Uterus (tissue), 4 donors: ENCODE data around the gene FBN2. TPM values are rescaled to one million over a fixed set of nuclear protein-coding genes. Genes with fewer than 3 reads are reported as not detected.
"Not testable (repeated sequence)": the region's sequence is repeated elsewhere in the genome, so short reads cannot be mapped to it uniquely, and the experiment has no call there.

Source experiments
- DNase-seq, 2 donors: peaks; one replicate each; pipeline ENCODE4 v3.0.0-alpha.2; 2019 to 2020
- H3K27ac ChIP-seq, 2 donors: fragments of 200-600 bp; sonication (generic); 1 replicate in 1 of 2; 2 replicates in 1 of 2; pipeline ENCODE4 v1.5.1; 2016 to 2018
- H3K27me3 ChIP-seq, 2 donors: fragments of 200-600 bp; sonication (generic); one replicate each; pipeline ENCODE4 v1.5.1; 2018 to 2019; ENCODE audit warnings: control low read depth in 1 of 2
- H3K36me3 ChIP-seq, 2 donors: fragments of 200-600 bp; sonication (generic); one replicate each; pipeline ENCODE4 v1.5.1; 2019; ENCODE audit warnings: control low read depth in 1 of 2
- H3K4me1 ChIP-seq, 2 donors: fragments of 200-600 bp; sonication (generic); one replicate each; pipeline ENCODE4 v1.5.1; 2018 to 2019; ENCODE audit warnings: control low read depth in 1 of 2
- H3K4me3 ChIP-seq, 2 donors: fragments of 200-600 bp; sonication (generic); 1 replicate in 1 of 2; 2 replicates in 1 of 2; pipeline ENCODE4 v1.5.1; 2018 to 2019; ENCODE audit warnings: mild to moderate bottlenecking in 1 of 2
- H3K9me3 ChIP-seq, 2 donors: fragments of 200-600 bp; sonication (generic); one replicate each; pipeline ENCODE4 v1.5.1; 2019; ENCODE audit warnings: control low read depth in 1 of 2
- POLR2A ChIP-seq, 2 donors: fragments of 450-650 bp; IDR thresholded peaks; one replicate each; pipeline ENCODE4 v1.6.1; 2016; ENCODE audit warnings: antibody characterized with exemption in 2 of 2, mild to moderate bottlenecking in 1 of 2, moderate library complexity in 1 of 2
- intact Hi-C: fragments of 100-400 bp; cut with DNase I; formaldehyde crosslinking; loops from one replicate; pipeline ENCODE4 v1.15.1; 2023; ENCODE audit warnings: low total_unique reads
- total RNA-seq, 4 donors: library from RNA; depleted of rRNA in 3 of 4; stranded (reverse); fragments of >200 nt in 3 of 4; gene quantifications; one replicate each; pipeline versions ENCODE4 v1.1.0 to v1.2.4, GENCODE V29; 2014 to 2023
- TF ChIP-seq, protein P1 (sequence below), 4 experiments: fragments of 200-600 bp in 2 of 4; fragments of 450-650 bp in 2 of 4; sonication (generic) in 2 of 4; IDR thresholded peaks; one replicate each; pipeline ENCODE4 v1.5.1; 2016 to 2019; ENCODE audit warnings: antibody characterized with exemption in 4 of 4, mild to moderate bottlenecking in 2 of 4, moderate library complexity in 1 of 4
- donor health status: DM: yes; HTN: yes; CAD: no.

FBN2 gene
- total RNA-seq, 4 donors from 2014 or later = 1.0 to 389 (median 2.8) TPM

DNA sequence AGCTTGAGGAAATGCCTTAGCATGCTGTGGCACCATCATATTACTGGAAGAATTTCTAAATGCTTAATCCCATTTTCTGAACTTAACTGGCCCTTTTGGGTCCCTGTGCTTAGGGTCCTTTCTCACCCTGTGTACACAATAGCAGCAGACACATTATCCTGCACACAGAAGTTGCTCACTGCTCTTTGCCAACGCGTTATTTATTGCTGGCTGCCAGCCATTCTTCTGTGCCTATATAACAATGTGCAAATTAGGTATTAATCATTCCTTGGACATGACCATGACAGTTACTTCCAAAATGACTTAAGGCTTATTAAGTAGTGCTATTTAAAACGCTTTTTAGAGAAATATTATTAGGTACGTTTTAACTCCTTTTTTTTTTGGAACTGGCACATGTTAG is 134.7 kb downstream of the FBN2 start:
- Histone ChIP-seq H3K36me3 (no peaks in the 10 kb centered on the region), H3K27ac (no peak overlapping the region), H3K27me3 (no peaks in the 10 kb centered on the region), H3K4me3 (no peak overlapping the region), H3K4me1 (no peaks in the 10 kb centered on the region), H3K9me3 (no peaks in the 10 kb centered on the region)
- DNase-seq = no peak
- TF ChIP-seq, protein P1, sequence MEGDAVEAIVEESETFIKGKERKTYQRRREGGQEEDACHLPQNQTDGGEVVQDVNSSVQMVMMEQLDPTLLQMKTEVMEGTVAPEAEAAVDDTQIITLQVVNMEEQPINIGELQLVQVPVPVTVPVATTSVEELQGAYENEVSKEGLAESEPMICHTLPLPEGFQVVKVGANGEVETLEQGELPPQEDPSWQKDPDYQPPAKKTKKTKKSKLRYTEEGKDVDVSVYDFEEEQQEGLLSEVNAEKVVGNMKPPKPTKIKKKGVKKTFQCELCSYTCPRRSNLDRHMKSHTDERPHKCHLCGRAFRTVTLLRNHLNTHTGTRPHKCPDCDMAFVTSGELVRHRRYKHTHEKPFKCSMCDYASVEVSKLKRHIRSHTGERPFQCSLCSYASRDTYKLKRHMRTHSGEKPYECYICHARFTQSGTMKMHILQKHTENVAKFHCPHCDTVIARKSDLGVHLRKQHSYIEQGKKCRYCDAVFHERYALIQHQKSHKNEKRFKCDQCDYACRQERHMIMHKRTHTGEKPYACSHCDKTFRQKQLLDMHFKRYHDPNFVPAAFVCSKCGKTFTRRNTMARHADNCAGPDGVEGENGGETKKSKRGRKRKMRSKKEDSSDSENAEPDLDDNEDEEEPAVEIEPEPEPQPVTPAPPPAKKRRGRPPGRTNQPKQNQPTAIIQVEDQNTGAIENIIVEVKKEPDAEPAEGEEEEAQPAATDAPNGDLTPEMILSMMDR (IDR thresholded peaks at IDR 0.05) = no peak
- TF ChIP-seq POLR2A (IDR thresholded peaks at IDR 0.05) = no peak
- intact Hi-C loops = no loop called here

DNA sequence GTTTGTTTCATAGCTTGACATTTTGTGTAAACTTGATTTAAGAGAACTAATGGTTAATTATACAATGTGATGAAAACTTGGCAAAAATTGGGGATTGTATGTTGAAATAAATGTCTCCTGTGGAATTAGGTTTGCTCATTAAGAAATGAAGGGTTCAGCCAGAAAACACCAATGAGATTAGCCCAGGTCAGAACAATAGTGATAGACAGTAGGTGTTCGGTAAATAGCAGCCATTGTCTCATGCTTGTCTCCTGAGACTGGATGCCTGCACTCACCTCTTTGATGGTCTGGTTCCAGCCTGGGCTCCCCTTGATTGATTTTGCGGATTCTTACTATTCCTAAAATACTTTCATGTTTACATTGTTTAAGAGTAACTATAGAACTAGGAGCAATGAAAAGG is 135.5 kb downstream of the FBN2 start:
- DNase-seq = no peak
- no peak overlapping the region for H3K27ac ChIP-seq
- no peaks in the 10 kb centered on the region for H3K27me3 ChIP-seq
- TF ChIP-seq POLR2A (IDR thresholded peaks at IDR 0.05) = no peak
- TF ChIP-seq, protein P1 (IDR thresholded peaks at IDR 0.05) = no peak
- H3K9me3 ChIP-seq = no peaks in the 10 kb centered on the region
- H3K4me1 ChIP-seq = no peaks in the 10 kb centered on the region
- H3K4me3 ChIP-seq = no peak overlapping the region
- no peaks in the 10 kb centered on the region for H3K36me3 ChIP-seq
- intact Hi-C loops = no loop called here

DNA sequence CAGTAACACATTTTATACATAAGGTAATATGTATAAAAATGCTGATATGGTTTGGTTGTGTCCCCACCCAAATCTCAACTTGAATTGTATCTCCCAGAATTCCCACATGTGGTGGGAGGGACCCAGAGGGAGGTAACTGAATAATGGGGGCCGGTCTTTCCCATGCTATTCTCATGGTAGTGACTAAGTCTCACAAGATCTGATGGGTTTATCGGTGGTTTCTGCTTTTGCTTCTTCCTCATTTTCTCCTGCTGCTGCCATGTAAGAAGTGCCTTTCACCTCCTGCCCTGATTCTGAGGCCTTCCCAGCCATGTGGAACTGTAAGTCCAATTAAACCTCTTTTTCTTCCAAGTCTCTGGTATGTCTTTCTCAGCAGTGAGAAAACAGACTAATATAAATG is 137.3 kb downstream of the FBN2 start:
- H3K27ac ChIP-seq, H3K9me3 ChIP-seq, H3K36me3 ChIP-seq, intact Hi-C loops, DNase-seq, H3K4me1 ChIP-seq, H3K27me3 ChIP-seq, H3K4me3 ChIP-seq: not testable (repeated sequence)

DNA sequence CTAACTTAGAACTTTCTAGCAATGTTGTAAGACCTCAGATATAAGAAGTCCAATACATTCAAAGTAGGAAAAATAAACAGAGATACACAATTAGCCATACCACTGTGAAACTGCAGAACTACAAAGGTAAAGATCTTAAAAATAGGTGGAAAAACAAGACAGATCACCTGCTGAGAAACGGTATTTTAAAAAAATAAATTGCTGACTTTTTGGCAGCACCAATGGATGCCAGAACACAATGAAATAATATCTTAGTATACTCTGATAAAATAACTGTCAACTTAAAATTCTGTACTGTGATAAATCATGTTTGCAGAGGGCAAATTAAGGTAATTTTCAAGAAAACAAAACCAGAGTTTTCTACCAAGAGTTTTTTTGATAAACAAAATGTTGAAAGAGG is 138.9 kb downstream of the FBN2 start:
- H3K27me3 ChIP-seq = no peaks in the 10 kb centered on the region
- H3K4me3 ChIP-seq = no peak overlapping the region
- TF ChIP-seq, protein P1 (IDR thresholded peaks at IDR 0.05) = no peak
- TF ChIP-seq POLR2A (IDR thresholded peaks at IDR 0.05) = no peak
- H3K36me3 ChIP-seq = no peaks in the 10 kb centered on the region
- H3K9me3 ChIP-seq = no peaks in the 10 kb centered on the region
- DNase-seq = no peak
- intact Hi-C loops = no loop called here
- H3K27ac ChIP-seq = no peak overlapping the region
- H3K4me1 ChIP-seq = no peaks in the 10 kb centered on the region

DNA sequence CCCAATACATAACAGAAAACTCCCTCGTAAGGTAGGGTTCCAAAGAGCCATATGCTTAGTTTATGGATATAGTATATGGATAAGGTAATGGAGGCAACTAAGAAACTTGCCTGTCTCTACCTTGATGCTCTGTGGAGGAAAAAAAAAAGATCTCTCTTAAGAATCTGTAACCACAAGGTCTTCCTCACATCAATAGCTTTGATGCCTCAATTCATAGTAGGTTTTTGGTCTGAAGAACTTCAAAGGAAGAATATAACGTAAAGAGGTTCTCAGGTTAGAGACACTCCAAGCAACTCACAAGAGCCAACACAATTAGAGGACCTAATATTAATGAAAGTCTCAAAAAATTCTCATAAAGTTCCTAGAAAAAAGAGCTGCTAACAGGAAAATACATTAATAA is 140.2 kb downstream of the FBN2 start:
- intact Hi-C loops = no loop called here
- Histone ChIP-seq H3K27ac (no peak overlapping the region), H3K36me3 (no peaks in the 10 kb centered on the region), H3K27me3 (no peaks in the 10 kb centered on the region), H3K4me3 (no peak overlapping the region), H3K4me1 (no peaks in the 10 kb centered on the region), H3K9me3 (no peaks in the 10 kb centered on the region)
- DNase-seq = no peak
- TF ChIP-seq, protein P1 (IDR thresholded peaks at IDR 0.05) = no peak
- TF ChIP-seq POLR2A (IDR thresholded peaks at IDR 0.05) = no peak

DNA sequence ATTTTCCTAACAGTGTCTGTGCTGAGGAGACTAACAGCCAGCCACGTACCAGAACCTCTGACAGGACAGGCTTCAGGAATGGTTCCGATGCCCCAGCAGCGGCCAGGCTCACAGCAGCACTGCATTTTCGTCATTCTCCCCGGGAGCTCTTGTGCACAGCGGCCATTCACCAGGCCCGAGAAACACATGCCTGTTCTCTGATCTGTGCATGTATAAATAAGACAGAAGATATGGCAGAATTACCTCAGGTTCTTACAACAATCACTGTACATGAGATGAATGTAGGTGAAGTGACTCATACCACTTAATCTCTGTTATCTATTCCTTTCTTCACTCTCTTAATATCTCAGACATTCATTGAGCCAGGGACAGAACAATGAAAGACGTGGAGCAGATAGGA is 143.0 kb downstream of the FBN2 start:
- Histone ChIP-seq H3K9me3 (no peaks in the 10 kb centered on the region), H3K36me3 (no peaks in the 10 kb centered on the region), H3K27ac (no peak overlapping the region), H3K4me1 (no peaks in the 10 kb centered on the region), H3K27me3 (no peaks in the 10 kb centered on the region), H3K4me3 (no peak overlapping the region)
- DNase-seq = no peak
- TF ChIP-seq, protein P1 (IDR thresholded peaks at IDR 0.05) = no peak
- TF ChIP-seq POLR2A (IDR thresholded peaks at IDR 0.05) = no peak
- intact Hi-C loops = no loop called here
